ENCODE measurements around the gene CA5A.

Gene CA5A

DNA sequence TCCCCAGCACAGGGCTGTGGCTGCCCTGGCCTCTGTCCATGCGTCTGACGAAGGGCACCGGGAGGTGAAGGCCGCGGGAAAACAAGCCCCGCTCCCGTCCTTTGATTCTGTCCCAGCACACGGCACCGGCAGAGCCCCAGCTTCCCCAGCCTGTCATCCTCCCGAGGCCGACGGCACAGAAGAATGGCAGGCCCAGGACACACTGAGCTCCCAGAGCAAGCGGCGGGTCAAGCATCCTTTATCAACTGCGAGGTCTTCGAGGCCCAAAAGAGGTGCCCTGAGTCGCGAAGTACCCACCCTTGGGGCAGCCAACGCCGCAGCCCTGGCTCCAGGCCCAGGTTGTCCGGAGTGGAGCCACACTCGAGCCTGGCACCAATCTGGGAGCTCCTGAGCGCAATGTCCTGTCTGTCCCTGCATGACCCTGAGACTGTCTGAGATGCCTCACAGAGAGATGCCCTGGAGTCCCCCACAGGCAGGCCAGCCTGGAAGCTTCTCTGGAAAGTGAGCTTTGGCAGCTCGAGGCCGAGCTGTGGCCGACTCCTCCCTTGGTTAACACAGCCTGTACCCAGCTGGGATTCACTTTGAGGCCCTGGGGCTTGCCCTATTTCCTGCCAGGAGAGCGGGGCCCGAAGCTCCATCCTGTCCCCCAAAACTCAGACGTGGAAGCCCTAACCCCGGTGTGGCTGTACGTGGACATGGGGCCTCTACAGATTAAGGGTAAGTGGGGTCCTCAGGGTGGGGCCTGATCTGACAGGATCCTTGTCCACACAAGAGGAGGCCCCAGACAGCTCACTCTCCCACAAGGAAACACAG lies 90.3 kb downstream of the CA5A start:
- no peak for DNase-seq

DNA sequence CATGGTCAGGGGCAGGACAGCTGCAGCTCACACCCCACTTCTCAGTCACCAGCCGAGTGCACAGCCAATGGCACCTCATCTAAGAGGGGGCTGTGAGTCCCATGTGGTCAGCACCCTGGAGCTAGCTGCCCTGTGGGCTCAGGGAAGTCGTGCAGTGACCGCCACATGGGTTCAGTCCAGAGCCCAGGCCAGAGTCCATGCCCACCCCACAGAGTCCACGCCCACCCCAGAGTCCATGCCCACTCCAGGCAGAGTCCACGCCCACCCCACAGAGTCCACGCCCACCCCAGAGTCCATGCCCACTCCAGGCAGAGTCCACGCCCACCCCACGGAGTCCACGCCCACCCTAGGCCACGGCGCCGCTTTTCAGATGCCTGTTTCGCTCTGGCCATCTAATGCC lies 91.1 kb downstream of the CA5A start:
- DNase-seq: no peak

DNA sequence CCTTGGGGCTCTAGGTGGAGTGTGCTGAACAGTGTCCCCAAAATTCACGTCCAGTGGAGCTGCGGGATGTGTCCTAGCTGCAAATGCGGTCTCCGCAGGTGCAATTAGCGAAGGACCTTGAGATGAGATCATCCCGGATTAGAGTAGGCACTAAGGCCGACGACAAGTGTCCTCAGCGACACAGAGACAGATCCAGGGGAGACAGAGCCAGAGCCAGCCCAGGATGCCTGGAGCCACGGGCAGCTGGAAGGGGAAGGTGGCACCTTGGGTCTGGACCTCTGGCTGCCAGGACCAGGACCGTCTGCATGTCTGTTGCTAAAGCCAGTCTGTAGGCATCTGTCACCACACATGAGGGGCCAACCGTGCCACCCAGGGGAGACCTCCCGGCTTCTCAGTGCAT lies 91.5 kb downstream of the CA5A start:
- no peak for DNase-seq

DNA sequence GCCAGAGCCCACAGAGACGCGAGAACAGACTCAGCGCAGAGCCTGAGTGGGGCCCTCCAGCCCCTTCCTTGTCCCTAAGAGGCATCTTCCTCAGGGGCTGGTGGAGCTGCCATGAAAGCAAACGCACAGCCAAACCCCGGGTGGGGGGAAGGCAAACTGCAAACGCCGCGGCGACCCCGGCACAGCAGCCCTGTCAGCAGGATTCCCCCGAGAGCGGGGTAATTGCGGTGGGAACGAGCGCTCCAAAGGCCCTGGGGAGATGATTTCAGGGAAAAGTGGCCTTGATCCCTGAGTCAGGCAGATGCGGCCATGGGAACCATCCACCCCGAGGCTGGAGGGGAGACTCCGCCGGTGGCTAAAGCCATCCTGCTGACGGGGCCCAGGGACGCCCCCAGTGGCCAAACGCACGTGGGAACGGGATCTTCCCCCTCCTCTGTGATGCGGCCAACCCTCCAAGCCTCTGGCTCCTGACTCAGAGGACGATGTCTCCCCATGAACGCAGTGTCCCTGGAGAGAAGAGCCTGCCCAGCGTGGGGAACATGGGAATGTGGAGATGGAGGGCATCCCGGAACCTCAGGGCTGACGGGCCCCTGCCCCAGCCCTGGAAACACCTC lies 92.1 kb downstream of the CA5A start:
- DNase-seq: no peak

DNA sequence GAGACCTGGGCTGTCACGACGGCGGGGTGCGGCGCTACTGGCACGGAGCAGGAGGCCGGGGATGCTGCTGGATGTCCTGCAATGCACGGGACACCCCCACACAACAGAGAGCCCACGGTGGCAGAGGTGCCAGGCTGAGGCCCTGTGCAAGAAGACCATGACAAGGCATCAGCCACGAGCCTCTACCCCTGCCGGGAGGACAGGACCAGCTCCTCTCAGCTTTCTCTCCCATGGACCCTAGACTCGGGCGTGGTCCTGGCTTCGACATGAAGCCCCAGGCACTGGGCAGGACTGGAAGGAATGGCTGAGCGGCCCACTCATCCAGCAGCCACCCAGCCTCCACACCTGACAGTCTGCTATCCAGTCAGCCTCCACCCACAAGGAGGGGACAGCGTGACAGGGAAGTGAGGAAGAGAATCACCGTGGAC lies 92.6 kb downstream of the CA5A start:
- no peak for DNase-seq

DNA sequence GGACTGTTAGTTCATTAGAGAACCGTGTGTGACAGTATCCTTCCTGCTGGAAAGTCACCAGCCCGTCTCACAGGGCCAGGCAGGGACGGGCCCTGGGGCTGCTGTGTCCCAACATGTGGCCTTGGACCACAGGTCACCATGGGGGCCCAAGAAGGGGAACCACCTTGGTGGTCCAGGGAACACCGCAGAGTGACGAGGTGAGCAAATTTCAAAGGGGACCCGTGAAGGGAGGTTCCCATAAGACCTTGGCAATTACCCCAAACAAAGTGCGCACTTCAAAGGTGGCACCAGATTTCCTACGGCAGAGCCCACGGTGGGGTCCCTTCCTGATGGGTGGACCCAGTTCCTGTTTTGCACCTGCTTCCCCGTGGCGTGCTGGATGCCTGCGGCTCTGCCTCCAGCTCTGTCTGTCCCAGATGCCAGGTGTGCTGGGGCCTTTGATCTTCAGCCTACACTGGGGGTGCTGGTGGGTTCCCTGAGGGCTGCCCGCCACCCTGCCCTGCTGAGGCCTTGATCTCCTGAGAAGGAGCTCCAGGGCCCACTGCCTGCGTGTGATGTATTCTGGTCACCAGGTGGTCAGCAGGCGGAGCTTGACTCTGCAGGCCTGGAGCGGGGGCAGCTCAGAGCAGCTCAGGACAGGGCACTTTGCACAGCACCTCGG lies 94.0 kb downstream of the CA5A start:
- no peak for DNase-seq

DNA sequence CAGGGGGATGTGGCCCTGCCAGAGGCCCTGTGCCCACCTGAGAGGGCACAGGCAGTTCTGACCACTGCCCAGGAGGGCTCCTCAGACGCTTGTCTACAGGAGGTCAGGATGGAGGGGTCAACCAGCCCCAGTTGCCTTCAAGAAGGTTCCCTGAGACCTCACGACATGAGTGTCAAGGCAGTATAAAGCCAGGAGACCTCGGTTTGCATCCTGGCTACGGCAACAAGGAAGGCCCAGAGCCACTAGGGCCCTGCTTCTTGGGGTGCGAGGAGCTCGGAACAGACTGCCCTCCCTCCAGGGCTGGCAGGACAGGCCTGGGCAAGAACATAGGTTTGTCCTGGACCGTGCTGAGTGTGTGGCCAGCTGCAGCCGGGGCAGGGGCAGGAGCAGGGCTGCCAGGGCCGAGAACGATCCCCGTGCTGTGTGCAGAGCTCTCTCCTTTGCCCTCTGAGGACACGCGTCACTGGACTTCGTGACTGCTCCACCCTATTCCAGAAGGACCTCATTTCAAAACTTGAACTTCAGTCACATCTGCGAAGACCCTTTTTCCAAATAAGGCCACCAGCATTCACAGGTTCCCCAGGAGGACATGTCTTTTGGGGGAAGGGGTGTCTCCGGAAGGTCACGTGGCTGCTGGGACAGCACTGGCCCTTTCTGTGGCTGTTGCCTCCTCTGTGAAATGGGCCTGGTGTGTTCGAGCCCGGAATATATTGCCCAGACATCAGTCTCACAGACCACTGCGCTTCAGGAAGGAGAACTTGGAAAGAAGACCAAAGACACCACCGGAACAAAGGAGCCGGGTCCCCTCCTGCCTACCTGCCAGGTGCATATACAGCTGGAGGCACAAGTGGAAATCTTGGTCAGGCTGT lies 94.8 kb downstream of the CA5A start:
- no peak for DNase-seq

DNA sequence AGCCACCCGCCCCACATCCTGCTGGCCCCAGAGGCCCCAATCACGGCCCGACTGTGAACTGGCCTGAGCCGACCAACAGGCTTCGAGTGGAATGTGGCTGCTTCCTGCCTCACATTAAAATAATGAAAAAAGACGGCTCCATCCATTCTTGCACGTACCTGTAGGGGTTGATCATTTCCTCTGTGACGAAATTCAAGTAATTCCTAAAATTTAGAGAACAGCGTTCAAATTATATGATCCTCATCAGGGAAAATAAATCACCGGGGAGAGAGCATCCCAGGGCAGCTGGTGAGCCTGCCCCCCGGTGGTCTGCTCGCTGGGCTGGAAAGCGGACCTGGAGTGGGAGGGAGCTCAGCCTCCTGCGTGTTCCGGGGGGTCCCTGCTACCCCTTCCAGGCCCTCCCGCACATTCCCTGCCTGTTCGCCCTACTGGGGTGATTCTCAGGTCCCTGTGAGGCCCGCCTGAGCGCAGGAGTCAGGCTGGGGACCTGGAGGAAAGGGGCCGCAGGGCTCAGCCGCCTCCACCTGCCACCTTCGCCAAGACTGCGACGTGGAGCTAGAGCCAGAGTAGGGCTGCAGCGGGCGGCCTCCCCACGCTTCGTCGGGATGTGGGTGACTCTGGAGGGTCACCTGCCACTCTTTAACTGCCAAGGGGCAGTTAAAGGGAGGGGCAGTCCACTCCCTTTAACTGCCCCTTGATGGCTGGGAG lies 95.9 kb downstream of the CA5A start:
- DNase-seq: no peak

DNA sequence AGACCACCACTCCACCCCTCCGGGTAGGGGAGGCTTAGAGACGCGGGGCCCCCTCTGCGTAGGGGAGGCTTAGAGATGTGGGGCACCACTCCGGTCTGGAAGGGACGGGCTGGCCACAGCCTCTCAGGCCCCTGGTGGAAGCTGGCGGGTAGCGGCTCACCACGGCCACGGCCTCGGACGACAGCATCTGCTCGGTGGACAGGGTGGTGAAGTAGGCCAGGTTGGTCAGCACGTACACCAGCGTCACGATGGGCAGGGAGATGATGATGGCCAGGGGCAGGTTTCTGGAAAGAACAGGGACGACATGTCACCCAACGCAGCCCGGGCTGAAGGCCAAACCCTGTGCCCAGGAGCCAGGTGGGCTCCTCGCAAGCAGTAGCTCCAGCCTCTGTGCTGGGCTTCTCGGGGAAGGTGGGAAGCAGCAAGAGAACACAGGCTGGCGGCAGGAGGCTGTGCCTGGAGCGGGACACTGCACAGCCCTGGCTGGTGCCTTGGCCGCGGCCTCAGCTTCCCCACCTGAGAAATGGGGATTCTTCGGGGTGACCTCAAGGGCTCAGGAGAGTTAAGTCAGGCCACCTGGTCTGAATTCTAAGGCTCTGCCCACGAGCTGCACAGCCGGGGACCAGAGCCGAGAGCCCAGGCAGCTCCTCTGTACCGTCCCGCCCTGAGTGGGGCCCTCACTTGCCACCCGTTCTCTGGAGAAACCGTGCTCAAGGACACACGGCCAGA lies 96.6 kb downstream of the CA5A start:
- DNase-seq: no peak

DNA sequence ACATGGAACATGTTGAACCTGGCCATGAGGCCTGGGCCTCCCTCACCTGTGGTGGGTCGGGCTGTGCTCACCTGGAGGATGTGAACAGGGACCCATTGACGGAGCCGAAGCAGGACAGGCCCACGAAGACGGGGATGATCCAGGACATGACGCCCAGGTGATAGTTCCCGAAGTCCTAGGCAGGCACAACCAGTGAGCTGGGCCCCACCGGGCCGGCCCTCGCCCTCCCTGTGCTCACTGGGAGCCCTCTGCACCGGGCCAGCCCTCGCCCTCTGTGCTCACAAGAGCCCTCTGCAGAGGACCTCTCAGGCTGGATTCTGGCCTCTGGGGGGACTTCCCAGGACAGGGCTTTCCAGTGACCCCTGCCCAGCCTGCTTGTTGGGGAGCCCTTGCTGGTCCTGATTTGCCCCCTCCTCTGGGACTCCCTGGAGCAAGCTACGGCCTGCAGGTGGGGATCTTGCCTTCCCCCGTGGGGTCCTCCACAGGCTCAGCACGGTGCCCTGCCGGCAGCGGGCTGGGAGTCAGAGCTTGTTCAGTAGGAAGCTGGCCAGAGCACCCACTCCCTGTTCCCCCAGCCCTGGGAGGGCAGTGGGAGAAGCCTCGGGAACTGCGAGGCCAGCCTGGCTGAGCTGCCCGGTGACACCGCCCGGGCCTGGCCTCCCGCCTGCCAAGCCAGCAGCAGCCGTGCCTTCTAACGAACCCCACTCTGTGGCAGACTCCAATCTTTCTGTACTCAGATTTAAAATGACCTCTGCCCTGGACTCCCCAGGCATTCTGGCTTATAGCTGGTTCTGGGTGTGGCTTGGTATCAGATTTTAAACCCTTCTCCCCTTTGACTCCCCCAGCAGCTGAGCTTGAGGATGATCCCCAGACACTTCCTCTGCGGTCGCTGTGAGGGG lies 97.4 kb downstream of the CA5A start:
- no peak for DNase-seq
